ENCODE data around the gene DLGAP4.

DLGAP4 gene

DNA sequence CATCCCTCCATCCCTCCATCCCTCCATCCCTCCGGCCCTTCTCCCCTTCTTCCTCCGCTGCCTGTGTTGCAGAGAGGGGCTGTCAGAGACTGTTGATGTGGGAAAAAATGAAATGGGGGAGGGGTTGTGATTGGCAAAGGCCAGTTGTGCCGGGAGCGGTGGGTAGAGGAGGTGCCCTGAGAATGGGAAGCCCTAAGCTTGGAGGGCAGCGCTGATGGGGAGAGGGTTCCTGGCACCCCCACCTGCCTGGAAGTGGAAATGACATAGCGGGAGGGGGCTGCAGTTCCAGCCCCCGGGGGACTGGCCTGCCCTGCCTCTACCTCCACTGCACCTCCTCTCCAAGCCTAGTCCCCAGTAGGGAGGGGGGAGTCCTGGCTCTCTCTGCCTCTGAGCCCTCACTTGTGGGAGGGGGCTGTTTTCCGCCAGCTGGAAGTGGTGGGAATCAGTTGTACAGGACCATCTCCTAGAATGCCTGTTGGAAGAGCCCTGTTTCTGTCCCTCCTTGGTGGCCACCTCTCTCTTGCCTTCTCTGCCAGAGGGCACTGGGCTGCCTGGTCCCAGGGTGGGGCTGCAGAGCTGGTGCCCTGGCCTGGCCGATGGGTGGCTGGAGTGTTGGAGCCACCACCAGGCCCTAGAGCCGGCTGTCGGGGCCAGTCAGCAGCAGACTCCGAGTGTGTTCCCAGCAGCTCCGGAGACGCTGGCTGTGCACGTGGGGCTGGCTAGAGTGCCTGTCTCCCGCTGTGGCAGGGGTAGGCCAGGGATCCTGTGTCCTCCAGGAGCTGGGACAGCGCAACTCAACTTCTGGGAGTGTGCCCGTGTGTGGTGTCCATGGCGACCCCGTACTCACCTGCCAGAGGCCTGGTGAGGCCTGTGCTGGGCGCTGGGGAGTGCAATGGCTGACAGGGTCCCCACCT lies 1.5 kb downstream of the DLGAP4 start:
- no peak overlapping the region for H3K4me3 ChIP-seq (ENCODE audit: low read depth, low read length)
- in situ Hi-C loops (cut with HindIII; ENCODE audit: low sequenced_read_pairs): no loop called here
- DNase-seq (ENCODE audit: low read depth, low spot score): no peak
- TF ChIP-seq, protein P1, sequence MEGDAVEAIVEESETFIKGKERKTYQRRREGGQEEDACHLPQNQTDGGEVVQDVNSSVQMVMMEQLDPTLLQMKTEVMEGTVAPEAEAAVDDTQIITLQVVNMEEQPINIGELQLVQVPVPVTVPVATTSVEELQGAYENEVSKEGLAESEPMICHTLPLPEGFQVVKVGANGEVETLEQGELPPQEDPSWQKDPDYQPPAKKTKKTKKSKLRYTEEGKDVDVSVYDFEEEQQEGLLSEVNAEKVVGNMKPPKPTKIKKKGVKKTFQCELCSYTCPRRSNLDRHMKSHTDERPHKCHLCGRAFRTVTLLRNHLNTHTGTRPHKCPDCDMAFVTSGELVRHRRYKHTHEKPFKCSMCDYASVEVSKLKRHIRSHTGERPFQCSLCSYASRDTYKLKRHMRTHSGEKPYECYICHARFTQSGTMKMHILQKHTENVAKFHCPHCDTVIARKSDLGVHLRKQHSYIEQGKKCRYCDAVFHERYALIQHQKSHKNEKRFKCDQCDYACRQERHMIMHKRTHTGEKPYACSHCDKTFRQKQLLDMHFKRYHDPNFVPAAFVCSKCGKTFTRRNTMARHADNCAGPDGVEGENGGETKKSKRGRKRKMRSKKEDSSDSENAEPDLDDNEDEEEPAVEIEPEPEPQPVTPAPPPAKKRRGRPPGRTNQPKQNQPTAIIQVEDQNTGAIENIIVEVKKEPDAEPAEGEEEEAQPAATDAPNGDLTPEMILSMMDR (IDR thresholded peaks at IDR 0.05; ENCODE audit: low read depth, low read length): no peak

DNA sequence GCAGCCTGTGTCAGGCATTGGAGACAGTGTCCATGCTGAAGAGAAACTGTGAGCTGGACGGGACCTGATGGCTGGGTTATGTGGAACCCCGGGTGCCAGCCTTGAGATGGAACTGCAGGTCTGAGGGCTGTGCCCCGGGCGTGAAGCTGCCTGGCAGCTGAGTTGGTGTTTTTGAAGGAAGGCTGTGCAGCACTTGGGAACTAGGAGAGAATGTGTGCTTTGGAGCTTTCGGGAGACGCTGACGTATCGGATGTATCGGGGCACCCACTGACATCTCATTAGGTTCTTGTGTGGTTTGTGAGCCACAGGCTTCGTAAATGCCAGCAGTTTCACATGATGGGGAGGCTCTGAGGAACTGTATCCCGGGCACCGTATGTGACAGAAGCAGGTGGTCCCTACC lies 2.2 kb downstream of the DLGAP4 start:
- H3K4me3 ChIP-seq (ENCODE audit: low read depth, low read length): no peak overlapping the region
- DNase-seq (ENCODE audit: low read depth, low spot score): no peak
- in situ Hi-C loops (cut with HindIII; ENCODE audit: low sequenced_read_pairs): no loop called here
- TF ChIP-seq, protein P1 (IDR thresholded peaks at IDR 0.05; ENCODE audit: low read depth, low read length): no peak

- DNase-seq (ENCODE audit: low read depth, low spot score): no peak
- no peak overlapping the region for H3K4me3 ChIP-seq (ENCODE audit: low read depth, low read length)
- TF ChIP-seq, protein P1 (IDR thresholded peaks at IDR 0.05; ENCODE audit: low read depth, low read length): no peak
- in situ Hi-C loops (cut with HindIII; ENCODE audit: low sequenced_read_pairs): no loop called here
Measured at GRCh38 chr20:36308986-36309385, 2.8 kb downstream of the DLGAP4 start.

- no peak for DNase-seq (ENCODE audit: low read depth, low spot score)
- H3K4me3 ChIP-seq (ENCODE audit: low read depth, low read length): no peak overlapping the region
- TF ChIP-seq, protein P1 (IDR thresholded peaks at IDR 0.05; ENCODE audit: low read depth, low read length): no peak
- in situ Hi-C loops (cut with HindIII; ENCODE audit: low sequenced_read_pairs): no loop called here
Measured at GRCh38 chr20:36309643-36310042, 3.5 kb downstream of the DLGAP4 start.

- TF ChIP-seq, protein P1 (IDR thresholded peaks at IDR 0.05; ENCODE audit: low read depth, low read length): no peak
- in situ Hi-C loops (cut with HindIII; ENCODE audit: low sequenced_read_pairs): no loop called here
- DNase-seq (ENCODE audit: low read depth, low spot score): no peak
- H3K4me3 ChIP-seq (ENCODE audit: low read depth, low read length): no peak overlapping the region
Measured at GRCh38 chr20:36310215-36310981, 4.3 kb downstream of the DLGAP4 start.

- DNase-seq (ENCODE audit: low read depth, low spot score): no peak
- in situ Hi-C loops (cut with HindIII; ENCODE audit: low sequenced_read_pairs): no loop called here
- H3K4me3 ChIP-seq (ENCODE audit: low read depth, low read length): no peak overlapping the region
- TF ChIP-seq, protein P1 (IDR thresholded peaks at IDR 0.05; ENCODE audit: low read depth, low read length): no peak
Measured at GRCh38 chr20:36311141-36311853, 5.2 kb downstream of the DLGAP4 start.

Measured in astrocyte of the spinal cord (primary cell).